ENCODE data around the gene GAP43.

Gene GAP43

DNA sequence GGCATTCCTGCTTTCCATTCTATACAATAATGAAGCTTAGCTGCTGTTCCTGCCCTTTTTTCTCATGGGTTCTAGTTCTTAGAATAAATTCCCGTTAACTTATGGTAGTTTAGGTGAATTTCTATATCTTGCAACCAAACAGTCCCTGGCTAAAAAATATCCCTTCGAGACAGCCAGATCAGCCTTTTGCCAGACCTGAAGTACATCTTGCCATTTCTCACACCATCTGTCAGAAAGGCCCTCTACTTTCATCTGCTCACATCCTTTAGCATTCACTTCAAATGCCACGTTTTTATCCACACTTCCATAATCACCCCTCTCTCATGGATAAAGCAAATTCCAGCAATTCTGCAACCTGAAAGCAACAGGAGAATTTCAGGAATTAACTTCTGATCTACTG is 145.4 kb downstream of the GAP43 start:
- no peak for DNase-seq

Measured in NCI-H446 treated with DMSO at 0.1 percent for 48 hours (cell line).